Trophoblast cell (in vitro differentiated cells and primary cell): ENCODE data around the gene HS3ST5.

ENCODE experiments used
- DNase-seq, 2 donors: peaks; one replicate each; pipeline ENCODE4 v3.0.0-alpha.2; 2016
- H2AFZ ChIP-seq: 2 replicates; pipeline ENCODE4 v1.6.1; 2013; ENCODE audit warnings: low read length, moderate library complexity, mild to moderate bottlenecking; ENCODE audit not compliant: insufficient read depth, poor library complexity
- H2AK5ac ChIP-seq: 2 replicates; pipeline ENCODE4 v1.6.1; 2013; ENCODE audit warnings: mild to moderate bottlenecking, low read length
- H2BK120ac ChIP-seq: 2 replicates; pipeline ENCODE4 v1.6.1; 2013; ENCODE audit warnings: low read length, mild to moderate bottlenecking, moderate library complexity; ENCODE audit not compliant: insufficient read depth, poor library complexity
- H2BK12ac ChIP-seq: 2 replicates; pipeline ENCODE4 v1.6.1; 2013; ENCODE audit warnings: mild to moderate bottlenecking, low read length, moderate library complexity
- H2BK5ac ChIP-seq: 2 replicates; pipeline ENCODE4 v1.6.1; 2013; ENCODE audit warnings: low read length, low read depth, moderate library complexity, mild to moderate bottlenecking; ENCODE audit not compliant: poor library complexity
- H3K14ac ChIP-seq: 2 replicates; pipeline ENCODE4 v1.6.1; 2013; ENCODE audit warnings: mild to moderate bottlenecking, low read length
- H3K18ac ChIP-seq: 2 replicates; pipeline ENCODE4 v1.6.1; 2013; ENCODE audit warnings: mild to moderate bottlenecking, low read length
- H3K23ac ChIP-seq: 2 replicates; pipeline ENCODE4 v1.6.1; 2013; ENCODE audit warnings: low read length
- H3K27ac ChIP-seq: 2 replicates; pipeline ENCODE4 v1.5.1; 2013; ENCODE audit warnings: low read depth, mild to moderate bottlenecking, inconsistent platforms, low read length, moderate library complexity
- H3K27me3 ChIP-seq: 2 replicates; pipeline ENCODE4 v1.6.1; 2013; ENCODE audit warnings: inconsistent platforms, mild to moderate bottlenecking, low read length, moderate library complexity; ENCODE audit not compliant: insufficient read depth
- H3K36me3 ChIP-seq, 2 experiments: 1 replicate in 1 of 2; 2 replicates in 1 of 2; pipeline ENCODE4 v1.6.1; 2013; ENCODE audit warnings: low read length in 2 of 2, mild to moderate bottlenecking in 2 of 2, moderate library complexity in 1 of 2; ENCODE audit not compliant: insufficient read depth in 2 of 2, control insufficient read depth in 1 of 2
- H3K4ac ChIP-seq: 2 replicates; pipeline ENCODE4 v1.6.1; 2013; ENCODE audit warnings: low read depth, mild to moderate bottlenecking, low read length, moderate library complexity
- H3K4me1 ChIP-seq, 2 experiments: 1 replicate in 1 of 2; 2 replicates in 1 of 2; pipeline ENCODE4 v1.6.1; 2013; ENCODE audit warnings: low read length in 2 of 2, mild to moderate bottlenecking in 2 of 2, moderate library complexity in 1 of 2; ENCODE audit not compliant: insufficient read depth in 2 of 2, control insufficient read depth in 1 of 2
- H3K4me2 ChIP-seq: 2 replicates; pipeline ENCODE4 v1.6.1; 2013; ENCODE audit warnings: inconsistent platforms, mild to moderate bottlenecking, low read length, moderate library complexity
- H3K4me3 ChIP-seq: 2 replicates; pipeline ENCODE4 v1.5.1; 2013; ENCODE audit warnings: mild to moderate bottlenecking, low read depth, low read length, inconsistent platforms
- H3K79me1 ChIP-seq: one replicate; pipeline ENCODE4 v1.6.1; 2013; ENCODE audit warnings: low read length
- H3K79me2 ChIP-seq: 2 replicates; pipeline ENCODE4 v1.6.1; 2013; ENCODE audit warnings: low read length, mild to moderate bottlenecking; ENCODE audit not compliant: control insufficient read depth, insufficient read depth, poor library complexity
- H3K9ac ChIP-seq: 2 replicates; pipeline ENCODE4 v1.6.1; 2013; ENCODE audit warnings: mild to moderate bottlenecking, low read length
- H3K9me3 ChIP-seq: 2 replicates; pipeline ENCODE4 v1.6.1; 2013; ENCODE audit warnings: low read depth, mild to moderate bottlenecking, control low read depth, inconsistent platforms, low read length; ENCODE audit not compliant: insufficient read depth
- H4K12ac ChIP-seq: 2 replicates; pipeline ENCODE4 v1.6.1; 2013; ENCODE audit warnings: low read depth, mild to moderate bottlenecking, low read length, moderate library complexity
- H4K8ac ChIP-seq: 2 replicates; pipeline ENCODE4 v1.6.1; 2013; ENCODE audit warnings: low read depth, mild to moderate bottlenecking, low read length, moderate library complexity
- H4K91ac ChIP-seq: one replicate; pipeline ENCODE4 v1.6.1; 2013; ENCODE audit warnings: low read depth, mild to moderate bottlenecking, low read length, moderate library complexity
- WGBS: extraction: QIAGEN DNeasy Blood & Tissue Kit; methylation state at CpG from one replicate; pipeline ENCODE4 v1.1.7; 2013; ENCODE audit warnings: missing lambda C conversion rate; ENCODE audit not compliant: insufficient read length, insufficient coverage; ENCODE audit errors: extremely low coverage; 5-methylcytosine and 5-hydroxymethylcytosine counted together

HS3ST5 gene

DNA sequence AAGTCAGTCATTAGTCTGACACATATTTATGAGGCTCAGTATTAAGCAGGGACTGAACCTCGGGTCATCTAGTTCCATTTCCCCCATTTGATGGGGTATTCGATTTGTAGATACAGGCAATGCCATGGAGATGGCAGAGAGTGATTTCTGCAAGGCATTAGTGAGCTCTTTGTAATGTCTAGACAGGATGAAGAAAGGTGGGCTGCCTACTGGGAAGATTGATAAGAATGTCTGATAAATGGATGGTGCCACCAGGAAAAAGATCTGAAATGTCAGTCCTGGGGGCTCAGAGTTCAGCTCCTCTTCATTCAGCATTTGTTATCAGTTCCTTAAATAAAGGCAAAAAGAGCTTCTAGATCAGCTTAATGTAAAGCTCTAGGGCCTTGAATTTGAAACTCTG, 51.4 kb downstream of the HS3ST5 start:
- Histone ChIP-seq H3K23ac (no peak overlapping the region), H3K4me1 (no peaks in the 10 kb centered on the region), H2BK5ac (no peak overlapping the region), H3K14ac (no peak overlapping the region), H4K12ac (no peak overlapping the region), H4K8ac (no peak overlapping the region), H3K79me1 (no peaks in the 10 kb centered on the region), H4K91ac (no peak overlapping the region), H3K4ac (no peak overlapping the region), H3K4me3 (no peak overlapping the region), H2AK5ac (no peak overlapping the region), H3K27me3 (no peaks in the 10 kb centered on the region), H3K18ac (no peak overlapping the region), H3K27ac (no peak overlapping the region), H3K9me3 (no peaks in the 10 kb centered on the region), H2BK12ac (no peak overlapping the region), H3K9ac (no peak overlapping the region), H3K36me3 (no peaks in the 10 kb centered on the region), H3K4me2 (no peak overlapping the region), H2BK120ac (no peak overlapping the region), H3K79me2 (no peaks in the 10 kb centered on the region), H2AFZ (no peak overlapping the region)
- DNase-seq = no peak
- no CpG with 5 or more reads among the region's 2 CpGs for WGBS

DNA sequence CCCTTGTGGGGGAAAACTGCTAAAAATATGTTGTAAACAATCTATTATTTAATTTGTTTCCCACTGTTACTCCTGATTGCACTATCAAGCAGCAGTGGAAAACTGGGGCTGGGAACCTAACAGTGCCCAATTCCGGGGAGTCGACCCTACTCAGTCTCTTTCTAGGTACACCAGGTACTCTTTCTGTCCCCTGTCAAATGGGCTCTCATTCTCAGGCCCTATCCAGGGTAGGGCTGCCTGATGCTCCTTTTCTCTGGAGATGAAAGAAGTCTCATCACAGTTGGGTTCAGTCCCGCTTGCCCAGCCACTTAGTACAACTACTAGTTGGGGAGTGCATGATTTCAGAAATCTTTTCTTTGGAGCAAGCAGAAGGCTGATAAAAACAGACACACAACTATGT, 52.0 kb downstream of the HS3ST5 start:
- no peak overlapping the region for H3K4me2 ChIP-seq
- H4K8ac ChIP-seq = no peak overlapping the region
- H3K18ac ChIP-seq = no peak overlapping the region
- no peak overlapping the region for H3K9ac ChIP-seq
- no peak overlapping the region for H4K12ac ChIP-seq
- H3K14ac ChIP-seq = no peak overlapping the region
- H2AK5ac ChIP-seq = no peak overlapping the region
- no peaks in the 10 kb centered on the region for H3K4me1 ChIP-seq
- H2BK120ac ChIP-seq = no peak overlapping the region
- H3K23ac ChIP-seq = no peak overlapping the region
- H3K27ac ChIP-seq = no peak overlapping the region
- H3K79me1 ChIP-seq = no peaks in the 10 kb centered on the region
- no peak overlapping the region for H4K91ac ChIP-seq
- H3K4me3 ChIP-seq = no peak overlapping the region
- H2AFZ ChIP-seq = no peak overlapping the region
- DNase-seq = no peak
- H3K36me3 ChIP-seq = no peaks in the 10 kb centered on the region
- H2BK12ac ChIP-seq = no peak overlapping the region
- no peaks in the 10 kb centered on the region for H3K27me3 ChIP-seq
- whole genome bisulfite sequencing = no CpG with 5 or more reads among the region's 3 CpGs
- H3K79me2 ChIP-seq = no peaks in the 10 kb centered on the region
- no peak overlapping the region for H2BK5ac ChIP-seq
- no peak overlapping the region for H3K4ac ChIP-seq
- no peaks in the 10 kb centered on the region for H3K9me3 ChIP-seq

DNA sequence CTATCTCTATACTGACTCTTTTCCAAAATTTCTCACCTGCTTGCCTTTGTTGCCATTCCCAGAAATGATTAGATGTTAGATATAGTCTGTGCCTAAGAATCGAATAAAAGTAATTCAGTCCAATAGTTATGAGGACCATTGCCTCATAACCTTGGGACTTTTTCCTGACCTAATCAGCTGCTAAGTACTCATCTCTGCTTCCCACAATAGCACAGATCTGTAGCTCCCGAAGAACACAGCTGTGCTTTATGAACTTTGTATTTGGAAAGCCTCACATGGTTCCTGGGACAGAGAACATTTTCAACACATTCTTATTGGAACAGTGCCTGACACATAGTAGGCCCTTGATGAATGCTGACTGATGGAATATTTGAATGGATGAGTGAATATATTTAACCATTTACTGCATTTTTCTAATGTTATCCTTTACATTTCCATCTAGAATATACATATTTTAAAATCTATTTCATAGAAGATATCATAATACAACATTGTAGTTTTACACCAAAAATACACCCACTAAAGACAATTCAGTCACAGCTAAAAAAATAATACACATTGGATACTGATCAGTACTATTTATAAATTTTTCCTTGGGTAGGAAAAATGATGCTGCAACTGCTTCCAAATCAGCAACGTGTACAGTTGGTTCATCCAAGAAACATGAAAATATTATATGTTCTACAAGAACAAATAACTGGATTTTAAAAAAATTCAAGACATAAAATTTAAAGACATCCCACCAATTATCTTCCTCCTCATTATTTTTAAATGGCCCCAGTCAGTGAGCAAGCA, 53.9 kb downstream of the HS3ST5 start:
- Histone ChIP-seq H3K4me1 (no peaks in the 10 kb centered on the region), H3K27ac (no peak overlapping the region), H4K8ac (no peak overlapping the region), H3K4me2 (no peak overlapping the region), H3K36me3 (no peaks in the 10 kb centered on the region), H2AK5ac (no peak overlapping the region), H2BK120ac (no peak overlapping the region), H3K9me3 (no peaks in the 10 kb centered on the region), H4K91ac (no peak overlapping the region), H3K79me1 (no peaks in the 10 kb centered on the region), H2AFZ (no peak overlapping the region), H4K12ac (no peak overlapping the region), H3K18ac (no peak overlapping the region), H3K79me2 (no peaks in the 10 kb centered on the region), H3K27me3 (no peaks in the 10 kb centered on the region), H3K9ac (no peak overlapping the region), H3K14ac (no peak overlapping the region), H3K4me3 (no peak overlapping the region), H2BK12ac (no peak overlapping the region), H3K4ac (no peak overlapping the region), H2BK5ac (no peak overlapping the region), H3K23ac (no peak overlapping the region)
- DNase-seq = no peak
- WGBS = no CpG with 5 or more reads among the region's 3 CpGs

DNA sequence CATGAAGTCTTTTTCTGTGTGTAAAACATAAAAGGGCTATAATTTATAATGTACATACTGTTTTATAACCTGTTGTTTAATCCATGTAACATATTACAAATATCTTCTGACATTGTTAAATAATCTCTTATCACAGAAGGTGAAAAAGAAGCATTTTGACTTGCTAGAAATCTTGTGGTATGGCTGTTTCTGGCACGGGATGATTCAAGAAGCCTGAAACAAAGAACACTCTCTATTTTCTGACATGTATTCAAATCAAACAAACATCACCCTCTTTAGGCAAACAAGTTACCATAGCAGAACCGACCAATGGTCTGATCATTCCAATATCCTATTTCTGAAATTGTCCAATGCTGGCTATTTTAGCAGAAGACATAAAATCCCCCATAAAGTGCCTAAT, 55.4 kb downstream of the HS3ST5 start:
- no peak overlapping the region for H4K12ac ChIP-seq
- no peak overlapping the region for H4K8ac ChIP-seq
- H3K27ac ChIP-seq = no peak overlapping the region
- no peak overlapping the region for H3K9ac ChIP-seq
- no peak overlapping the region for H2AFZ ChIP-seq
- H3K4ac ChIP-seq = no peak overlapping the region
- no peak overlapping the region for H3K23ac ChIP-seq
- H2BK5ac ChIP-seq = no peak overlapping the region
- no peak overlapping the region for H3K18ac ChIP-seq
- no peak overlapping the region for H3K4me3 ChIP-seq
- WGBS = no CpG with 5 or more reads among the region's 2 CpGs
- no peak overlapping the region for H2BK120ac ChIP-seq
- DNase-seq = no peak
- no peak overlapping the region for H4K91ac ChIP-seq
- no peak overlapping the region for H2BK12ac ChIP-seq
- H3K4me1 ChIP-seq = no peaks in the 10 kb centered on the region
- H3K79me1 ChIP-seq = no peaks in the 10 kb centered on the region
- H3K79me2 ChIP-seq = no peaks in the 10 kb centered on the region
- H2AK5ac ChIP-seq = no peak overlapping the region
- H3K27me3 ChIP-seq = no peaks in the 10 kb centered on the region
- no peaks in the 10 kb centered on the region for H3K36me3 ChIP-seq
- H3K14ac ChIP-seq = no peak overlapping the region
- no peaks in the 10 kb centered on the region for H3K9me3 ChIP-seq
- no peak overlapping the region for H3K4me2 ChIP-seq
